ENCODE measurements around the gene CCDC157. TPM values are rescaled to one million over a fixed set of nuclear protein-coding genes. Genes with fewer than 3 reads are reported as not detected.

The CCDC157 gene
- total RNA-seq, 1 experiment from 2014 or later, result 5.5 TPM

- Mint-ChIP-seq H3K36me3 (ENCODE audit: insufficient read depth, unreplicated experiment) (peaks cover 50% of the 10 kb centered on the region), H3K4me3 (ENCODE audit: low read depth, unreplicated experiment) (no peak overlapping the region), H3K4me1 (ENCODE audit: low read depth, unreplicated experiment) (peaks cover 23% of the 10 kb centered on the region), H3K27ac (ENCODE audit: unreplicated experiment) (no peak overlapping the region), H3K27me3 (ENCODE audit: unreplicated experiment) (no peaks in the 10 kb centered on the region), H3K9me3 (ENCODE audit: low read depth, unreplicated experiment) (no peaks in the 10 kb centered on the region)
- TF ChIP-seq CTCF (IDR thresholded peaks at IDR 0.05; ENCODE audit: unreplicated experiment), result no peak
- intact Hi-C loops (cut with micrococcal nuclease; ENCODE audit: unreplicated experiment), result no loop called here
- no peak for DNase-seq
- CTCF ChIA-PET, result no interaction called here
- no TSS peak for BruUV-seq (replicated peaks)
Measured at GRCh38 chr22:30351226-30351625, 5.6 kb upstream of the CCDC157 start.

- Mint-ChIP-seq H3K4me3 (ENCODE audit: low read depth, unreplicated experiment) (peak overlapping the region; percentile 94), H3K36me3 (ENCODE audit: insufficient read depth, unreplicated experiment) (peaks cover 67% of the 10 kb centered on the region), H3K27me3 (ENCODE audit: unreplicated experiment) (no peaks in the 10 kb centered on the region), H3K4me1 (ENCODE audit: low read depth, unreplicated experiment) (peaks cover 35% of the 10 kb centered on the region), H3K27ac (ENCODE audit: unreplicated experiment) (peak overlapping the region; percentile 1), H3K9me3 (ENCODE audit: low read depth, unreplicated experiment) (no peaks in the 10 kb centered on the region)
- TF ChIP-seq CTCF (IDR thresholded peaks at IDR 0.05; ENCODE audit: unreplicated experiment), result no peak
- BruUV-seq (replicated peaks), result no TSS peak
- intact Hi-C loops (cut with micrococcal nuclease; ENCODE audit: unreplicated experiment), result no loop called here
- CTCF ChIA-PET, result no interaction called here
- DNase-seq, result no peak
Measured at GRCh38 chr22:30354644-30355043, 2.2 kb upstream of the CCDC157 start.

- H3K4me1 Mint-ChIP-seq (ENCODE audit: low read depth, unreplicated experiment), result peaks cover 35% of the 10 kb centered on the region
- DNase-seq, result no peak
- TF ChIP-seq CTCF (IDR thresholded peaks at IDR 0.05; ENCODE audit: unreplicated experiment), result no peak
- peaks cover 46% of the 10 kb centered on the region for H3K36me3 Mint-ChIP-seq (ENCODE audit: insufficient read depth, unreplicated experiment)
- H3K27ac Mint-ChIP-seq (ENCODE audit: unreplicated experiment), result peak overlapping the region; percentile 96
- CTCF ChIA-PET, result interaction anchor here (0.6 to 1.8 kb wide), 5 partner anchors 17 to 94 kb away, joined by 4 to 10 read pairs (median 4); no protein-coding TSS in a partner anchor
- H3K4me3 Mint-ChIP-seq (ENCODE audit: low read depth, unreplicated experiment), result peak overlapping the region; percentile 94
- no peaks in the 10 kb centered on the region for H3K9me3 Mint-ChIP-seq (ENCODE audit: low read depth, unreplicated experiment)
- H3K27me3 Mint-ChIP-seq (ENCODE audit: unreplicated experiment), result no peaks in the 10 kb centered on the region
- no TSS peak for BruUV-seq (replicated peaks)
- intact Hi-C loops (cut with micrococcal nuclease; ENCODE audit: unreplicated experiment), result no loop called here
Measured at GRCh38 chr22:30357236-30357570, 396 bp downstream of the CCDC157 start.

- no peak for TF ChIP-seq CTCF (IDR thresholded peaks at IDR 0.05; ENCODE audit: unreplicated experiment)
- intact Hi-C loops (cut with micrococcal nuclease; ENCODE audit: unreplicated experiment), result no loop called here
- no peak for DNase-seq
- H3K4me1 Mint-ChIP-seq (ENCODE audit: low read depth, unreplicated experiment), result peaks cover 35% of the 10 kb centered on the region
- BruUV-seq (replicated peaks), result TSS peak; percentile 42
- peaks cover 46% of the 10 kb centered on the region for H3K36me3 Mint-ChIP-seq (ENCODE audit: insufficient read depth, unreplicated experiment)
- peak overlapping the region; percentile 96 for H3K27ac Mint-ChIP-seq (ENCODE audit: unreplicated experiment)
- H3K4me3 Mint-ChIP-seq (ENCODE audit: low read depth, unreplicated experiment), result peak overlapping the region; percentile 94
- no peaks in the 10 kb centered on the region for H3K9me3 Mint-ChIP-seq (ENCODE audit: low read depth, unreplicated experiment)
- H3K27me3 Mint-ChIP-seq (ENCODE audit: unreplicated experiment), result no peaks in the 10 kb centered on the region
- CTCF ChIA-PET, result interaction anchor here (1.4 kb wide), 1 partner anchor 70 kb away, joined by 10 read pairs; no protein-coding TSS in a partner anchor
Measured at GRCh38 chr22:30357650-30358215, 926 bp downstream of the CCDC157 start.
